Spleen (tissue), 7 donors: ENCODE data around the gene ZFYVE27.

Experiments used
- CTCF ChIP-seq, 11 experiments: fragments of 200-600 bp in 7 of 11; fragments of 450-650 bp in 4 of 11; sonication (generic) in 4 of 11; IDR thresholded peaks in 8 of 11; conservative IDR thresholded peaks in 3 of 11; 1 replicate in 7 of 11; 2 replicates in 4 of 11; pipeline versions ENCODE4 v1.4.0 to v1.8.0; 2016 to 2021; ENCODE audit warnings: antibody characterized with exemption in 11 of 11, inconsistent platforms in 4 of 11, mild to moderate bottlenecking in 1 of 11
- POLR2A ChIP-seq, 3 donors: fragments of 450-650 bp; IDR thresholded peaks; one replicate each; pipeline ENCODE4 v1.5.1; 2017; ENCODE audit warnings: antibody characterized with exemption in 3 of 3, mild to moderate bottlenecking in 1 of 3
- POLR2AphosphoS5 ChIP-seq, 3 donors: sonication (generic); formaldehyde crosslinking; IDR thresholded peaks; one replicate each; pipeline ENCODE4 v1.5.1; 2017; ENCODE audit warnings: antibody characterized with exemption in 3 of 3
- donor health status: DM: no; HTN: no; CAD: no; lungs with moderate emphysema.
- donor health status: DM: no; HTN: no; CAD: no.
- donor health status: DM: no; HTN: no; CAD: no.

- TF ChIP-seq POLR2AphosphoS5 (IDR thresholded peaks at IDR 0.05): no peak
- TF ChIP-seq CTCF (IDR thresholded peaks at IDR 0.05 in 8 of 11, conservative IDR thresholded peaks at IDR 0.05 in 3 of 11): no peak
- TF ChIP-seq POLR2A (IDR thresholded peaks at IDR 0.05): no peak
Observed at GRCh38 chr10:97779492-97779891, 42.6 kb downstream of the ZFYVE27 start.
